Panc1 (cell line): ENCODE data around the gene PIP5K1C. TPM values are rescaled to one million over a fixed set of nuclear protein-coding genes. Genes with fewer than 3 reads are reported as not detected.

Experiments used
- ATAC-seq: fragments of 200-7000 bp; cut with Tn5 transposase; 2 replicates; pipeline ENCODE4 v1.9.1; 2020; ENCODE audit warnings: mild to moderate bottlenecking, moderate library complexity
- BruUV-seq: library from RNA; stranded (reverse); fragments of 400-500 nt; replicated peaks from 2 replicates; lab custom pipeline; 2021; lab: Mats Ljungman, UMichigan
- CTCF ChIA-PET: fragments of 300-600 bp; sonication (Branson Sonifier 250); formaldehyde crosslinking; loops from one replicate; lab custom pipeline; 2022; ENCODE audit warnings: antibody characterized with exemption; lab: Charles Lee
- POLR2A ChIA-PET: fragments of 300-600 bp; sonication (Branson Sonifier 250); formaldehyde crosslinking; loops from one replicate; lab custom pipeline; 2022; ENCODE audit warnings: antibody characterized with exemption; lab: Charles Lee
- DNase-seq: peaks from one replicate; pipeline ENCODE4 v3.0.0-alpha.2; 2010; ENCODE audit warnings: low read depth, low spot score
- H3K27ac ChIP-seq: 2 replicates; pipeline ENCODE4 v1.5.1; 2011; ENCODE audit warnings: mild to moderate bottlenecking, low read length, inconsistent platforms
- H3K27me3 ChIP-seq: fragments of 200-500 bp; sonication (Bioruptor generic); 2 replicates; pipeline ENCODE4 v1.6.0; 2014; ENCODE audit warnings: low read length, inconsistent platforms; ENCODE audit not compliant: control insufficient read depth, insufficient read depth
- H3K36me3 ChIP-seq: fragments of 200-500 bp; sonication (Bioruptor generic); 2 replicates; pipeline ENCODE4 v1.5.1; 2014; ENCODE audit warnings: inconsistent platforms, mild to moderate bottlenecking, low read length, moderate library complexity; ENCODE audit not compliant: control insufficient read depth, insufficient read depth
- H3K4me1 ChIP-seq: 2 replicates; pipeline ENCODE4 v1.5.1; 2011; ENCODE audit warnings: inconsistent platforms, mild to moderate bottlenecking, low read length, moderate library complexity; ENCODE audit not compliant: control insufficient read depth, insufficient read depth
- H3K4me3 ChIP-seq, 2 experiments: 2 replicates each; pipeline ENCODE4 v1.5.1; 2011 to 2012; ENCODE audit warnings: low read depth in 2 of 2, low read length in 2 of 2, mild to moderate bottlenecking in 2 of 2, inconsistent platforms in 1 of 2, moderate library complexity in 1 of 2
- H3K9me3 ChIP-seq: fragments of 200-500 bp; sonication (Bioruptor generic); 2 replicates; pipeline ENCODE4 v1.5.1; 2014; ENCODE audit warnings: low read depth, mild to moderate bottlenecking, inconsistent platforms, low read length, moderate library complexity; ENCODE audit not compliant: control insufficient read depth, insufficient read depth
- POLR2AphosphoS5 ChIP-seq: IDR thresholded peaks from 2 replicates; pipeline ENCODE4 v1.6.1; 2012; ENCODE audit warnings: mild to moderate bottlenecking, low read depth, low read length, moderate library complexity
- REST ChIP-seq, 2 experiments: IDR thresholded peaks; 2 replicates each; pipeline ENCODE4 v1.6.1; 2011 to 2012; ENCODE audit warnings: low read depth in 2 of 2, control low read depth in 1 of 2, low read length in 1 of 2, mild to moderate bottlenecking in 1 of 2, moderate library complexity in 1 of 2; ENCODE audit not compliant: insufficient read depth in 1 of 2
- SIN3A ChIP-seq: IDR thresholded peaks from 2 replicates; pipeline ENCODE4 v1.6.1; 2012; ENCODE audit warnings: low read depth, mild to moderate bottlenecking, low read length, moderate library complexity, borderline replicate concordance; ENCODE audit not compliant: insufficient read depth
- TCF7L2 ChIP-seq: IDR thresholded peaks from 2 replicates; pipeline ENCODE4 v1.6.1; 2011; ENCODE audit warnings: mild to moderate bottlenecking, low read depth, low read length, inconsistent platforms
- in situ Hi-C: cut with HindIII; loops from 2 replicates; pipeline ENCODE4 v1.10.0; 2016; ENCODE audit warnings: low sequenced_read_pairs, low pct_unique_long_range_greater_than_20kb
- intact Hi-C: fragments of 100-400 bp; cut with micrococcal nuclease; formaldehyde crosslinking; loops from one replicate; pipeline ENCODE4 v1.10.0; 2022; ENCODE audit not compliant: unreplicated experiment
- total RNA-seq: library from RNA; stranded (reverse); gene quantifications from one replicate; pipeline ENCODE4 v1.2.1, GENCODE V29; 2021; ENCODE audit not compliant: unreplicated experiment
- TF ChIP-seq, protein P1 (sequence below): fragments of 450-650 bp; IDR thresholded peaks from 2 replicates; pipeline ENCODE4 v1.5.1; 2017; ENCODE audit warnings: mild to moderate bottlenecking

The PIP5K1C gene
- total RNA-seq, 1 experiment from 2014 or later, result 30.6 TPM

DNA sequence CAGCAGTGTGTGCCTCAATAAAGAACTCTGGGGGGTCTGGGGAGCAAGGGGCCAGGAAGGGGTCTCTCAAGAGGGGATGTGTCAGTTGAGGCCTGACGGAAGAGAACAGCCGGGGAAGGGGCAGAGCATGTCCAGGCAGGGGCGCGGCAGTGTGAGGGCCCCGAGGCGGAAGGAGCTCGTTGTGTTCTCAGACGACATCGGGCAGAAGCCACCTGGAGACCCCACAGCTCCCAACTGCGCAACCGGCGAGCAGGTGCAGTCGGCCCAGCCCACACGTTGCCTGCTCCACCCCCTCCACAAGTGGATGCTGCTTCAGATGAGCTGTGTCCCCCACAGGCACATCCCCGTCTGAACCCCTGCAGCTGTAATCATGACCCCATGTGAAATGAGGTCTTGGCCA lies 78.6 kb downstream of the PIP5K1C start:
- no peaks in the 10 kb centered on the region for H3K9me3 ChIP-seq
- ATAC-seq (no peak), DNase-seq (no peak)
- H3K36me3 ChIP-seq, result peaks cover 5% of the 10 kb centered on the region; the same call in 1 of the 2 replicates
- no peaks in the 10 kb centered on the region for H3K27me3 ChIP-seq
- TF ChIP-seq POLR2AphosphoS5 (no peak), REST (IDR thresholded peaks at IDR 0.05; ENCODE audit: insufficient read depth in 1 of 2, low read depth in 2 of 2, low read length in 1 of 2) (no peak), SIN3A (no peak), TCF7L2 (no peak)
- TF ChIP-seq, protein P1, sequence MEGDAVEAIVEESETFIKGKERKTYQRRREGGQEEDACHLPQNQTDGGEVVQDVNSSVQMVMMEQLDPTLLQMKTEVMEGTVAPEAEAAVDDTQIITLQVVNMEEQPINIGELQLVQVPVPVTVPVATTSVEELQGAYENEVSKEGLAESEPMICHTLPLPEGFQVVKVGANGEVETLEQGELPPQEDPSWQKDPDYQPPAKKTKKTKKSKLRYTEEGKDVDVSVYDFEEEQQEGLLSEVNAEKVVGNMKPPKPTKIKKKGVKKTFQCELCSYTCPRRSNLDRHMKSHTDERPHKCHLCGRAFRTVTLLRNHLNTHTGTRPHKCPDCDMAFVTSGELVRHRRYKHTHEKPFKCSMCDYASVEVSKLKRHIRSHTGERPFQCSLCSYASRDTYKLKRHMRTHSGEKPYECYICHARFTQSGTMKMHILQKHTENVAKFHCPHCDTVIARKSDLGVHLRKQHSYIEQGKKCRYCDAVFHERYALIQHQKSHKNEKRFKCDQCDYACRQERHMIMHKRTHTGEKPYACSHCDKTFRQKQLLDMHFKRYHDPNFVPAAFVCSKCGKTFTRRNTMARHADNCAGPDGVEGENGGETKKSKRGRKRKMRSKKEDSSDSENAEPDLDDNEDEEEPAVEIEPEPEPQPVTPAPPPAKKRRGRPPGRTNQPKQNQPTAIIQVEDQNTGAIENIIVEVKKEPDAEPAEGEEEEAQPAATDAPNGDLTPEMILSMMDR, result no peak
- no TSS peak for BruUV-seq
- H3K4me1 ChIP-seq, result peaks cover 6% of the 10 kb centered on the region
- H3K4me3 ChIP-seq, result no peak overlapping the region
- POLR2A ChIA-PET, result no interaction called here
- in situ Hi-C loops (no loop called here), intact Hi-C loops (no loop called here)
- H3K27ac ChIP-seq, result no peak overlapping the region
- CTCF ChIA-PET, result interaction anchor here (0.7 kb wide), 1 partner anchor 29 kb away, joined by 3 read pairs; no protein-coding TSS in a partner anchor

DNA sequence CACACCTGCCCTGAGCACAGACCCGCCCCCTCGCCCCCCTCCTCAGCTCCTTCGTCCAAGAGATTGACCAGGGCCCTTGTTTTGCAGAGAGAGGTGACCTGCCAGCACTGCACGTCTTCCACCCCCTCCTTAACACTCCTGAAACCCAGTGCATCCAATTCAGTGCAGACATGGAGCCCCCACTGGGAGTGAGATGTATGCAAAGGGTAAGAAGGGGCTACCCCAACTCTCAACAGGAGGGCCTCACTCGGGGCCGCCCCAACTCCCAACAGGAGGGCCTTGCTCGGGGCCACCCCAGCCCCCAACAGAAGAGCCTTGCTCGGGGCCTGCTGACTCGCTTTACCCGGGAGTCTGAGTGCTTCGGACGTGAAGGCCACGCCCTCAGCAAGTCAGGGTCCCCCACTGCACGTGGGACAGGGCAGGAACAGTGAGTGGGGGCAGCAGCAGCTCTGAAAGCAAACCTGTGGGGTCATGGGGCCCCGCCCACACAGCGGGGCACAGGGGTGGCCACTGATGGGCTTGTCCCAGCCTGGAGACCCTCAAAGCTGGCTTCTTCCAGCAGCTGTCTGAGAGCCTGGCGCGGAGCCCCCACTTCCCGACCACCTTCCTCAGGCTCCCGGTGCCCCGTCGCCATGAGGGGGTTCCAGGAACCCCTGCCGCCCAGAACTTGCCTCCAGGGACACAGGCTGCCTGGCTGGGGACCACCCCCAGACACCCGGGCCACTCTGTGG lies 79.3 kb downstream of the PIP5K1C start:
- Histone ChIP-seq H3K4me1 (peaks cover 6% of the 10 kb centered on the region), H3K36me3 (peaks cover 1% of the 10 kb centered on the region; the same call in 1 of the 2 replicates), H3K27me3 (no peaks in the 10 kb centered on the region), H3K9me3 (no peaks in the 10 kb centered on the region), H3K4me3 (no peak overlapping the region), H3K27ac (no peak overlapping the region)
- no TSS peak for BruUV-seq
- ATAC-seq (no peak), DNase-seq (no peak)
- TF ChIP-seq POLR2AphosphoS5 (no peak), SIN3A (no peak), REST (IDR thresholded peaks at IDR 0.05; ENCODE audit: insufficient read depth in 1 of 2, low read depth in 2 of 2, low read length in 1 of 2) (no peak), TCF7L2 (no peak)
- TF ChIP-seq, protein P1, result no peak
- in situ Hi-C loops (no loop called here), intact Hi-C loops (no loop called here)
- ChIA-PET CTCF (interaction anchor here (0.7 kb wide), 1 partner anchor 30 kb away, joined by 3 read pairs; no protein-coding TSS in a partner anchor), POLR2A (no interaction called here)
